GM19438 (cell line): ENCODE data around the gene GYS2.
"Not testable (repeated sequence)": the region's sequence is repeated elsewhere in the genome, so short reads cannot be mapped to it uniquely, and the experiment has no call there.

Experiments
- ATAC-seq: cut with Tn5 transposase; IDR thresholded peaks from one replicate; pipeline ENCODE4 v1.9.1; 2021; ENCODE audit warnings: low read depth; ENCODE audit not compliant: unreplicated experiment

Gene GYS2

DNA sequence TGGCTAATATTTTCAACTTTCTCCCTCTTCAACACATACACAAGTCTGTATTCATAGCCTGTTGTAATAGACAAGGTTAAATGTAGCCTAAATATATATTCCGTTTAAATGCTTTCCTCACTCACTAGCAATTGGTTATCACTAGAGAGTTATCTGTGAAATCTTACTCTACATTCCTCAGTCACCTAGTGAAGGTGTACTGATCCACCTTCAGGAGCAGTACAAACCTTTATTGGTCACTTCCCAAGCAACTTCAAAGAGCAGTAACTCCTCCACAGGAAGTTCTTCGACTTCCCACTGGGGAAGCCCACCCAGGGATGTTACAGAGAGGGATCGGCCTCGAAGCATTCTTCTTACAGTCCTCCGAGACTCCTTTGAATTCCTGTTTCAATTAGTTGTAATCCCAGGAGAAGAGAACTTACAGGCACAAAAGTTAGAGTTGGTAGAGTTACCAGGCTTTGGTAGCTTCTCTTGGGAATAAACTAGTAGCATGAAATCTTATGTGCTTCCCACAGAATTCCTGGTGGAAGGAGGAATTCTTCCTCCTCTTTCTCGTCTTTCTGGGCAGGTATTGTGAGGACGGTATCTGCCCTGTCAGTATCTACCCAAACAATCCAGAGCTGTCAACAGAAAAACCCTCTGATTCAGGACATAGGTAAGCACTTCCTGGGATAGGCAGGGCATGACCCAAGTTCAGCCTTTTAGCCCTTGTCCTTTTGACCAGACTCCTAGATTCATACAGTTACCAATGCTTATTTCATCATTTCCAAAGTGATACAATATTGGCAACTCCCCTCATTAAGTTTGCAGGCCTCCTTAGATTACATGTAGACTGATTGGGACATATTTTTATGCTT, at the start of gene GYS2:
TSS of gene GYS2 (minus strand) at position 603 of the 857 bp plus-strand sequence. CDS start at position 348, 255 bp downstream.
- ATAC-seq, result no peak

DNA sequence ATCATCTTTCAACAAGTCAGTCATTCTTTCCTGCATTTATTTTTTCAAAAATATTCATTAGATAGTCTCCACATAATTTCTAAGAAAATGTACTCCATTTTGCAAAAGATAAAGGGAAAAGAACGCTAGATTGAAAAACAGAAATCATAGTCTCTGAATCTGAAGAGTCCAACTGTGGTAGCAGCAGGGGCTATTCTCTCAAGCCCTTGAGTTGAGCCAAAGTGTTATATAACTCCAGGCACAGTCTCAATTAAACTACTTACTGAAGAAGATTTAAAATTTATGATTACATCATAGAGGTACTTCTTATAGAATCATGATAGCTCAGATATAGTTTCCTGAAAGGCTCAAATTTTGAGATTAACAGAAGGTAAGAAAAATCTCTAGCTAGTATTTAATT, 47.2 kb upstream of the GYS2 start:
- no peak for ATAC-seq

DNA sequence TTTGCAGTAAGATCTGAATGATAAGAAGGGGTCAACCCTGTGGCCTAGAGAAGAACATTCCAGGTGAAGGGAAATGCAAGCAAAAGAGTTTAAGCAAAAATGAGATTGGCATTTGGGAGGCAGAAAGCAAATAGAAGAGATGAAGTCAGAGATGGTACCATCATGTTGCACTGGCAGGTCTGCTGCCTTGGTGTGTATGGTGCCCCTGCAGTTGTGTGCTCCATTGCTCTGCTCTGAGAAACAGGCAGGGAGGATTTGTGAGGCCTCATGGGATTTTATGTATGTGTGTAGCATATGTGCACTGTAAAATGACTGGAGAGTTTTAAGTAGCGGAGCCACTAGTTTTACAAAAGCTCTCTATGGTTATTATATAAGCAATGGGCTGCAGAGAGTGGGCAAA, 46.4 kb upstream of the GYS2 start:
- ATAC-seq, result no peak

DNA sequence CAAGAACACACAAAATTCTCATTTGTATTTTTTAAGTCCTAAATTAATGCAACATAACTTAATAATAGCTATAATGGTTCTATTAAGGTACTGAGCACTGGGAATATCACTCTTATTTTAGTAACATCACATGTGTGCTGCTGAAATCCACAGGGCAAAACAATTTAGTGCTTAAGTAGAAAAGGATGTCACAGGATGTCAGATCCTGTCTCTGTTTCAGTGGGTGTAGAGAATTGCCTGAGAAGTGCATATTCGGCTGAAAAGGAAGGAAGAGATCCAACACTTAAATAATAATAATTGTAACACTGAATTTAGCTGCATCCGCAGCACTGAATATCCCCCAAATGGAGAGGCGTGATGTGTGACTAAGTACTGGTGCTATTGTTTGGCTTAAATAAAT, 44.4 kb upstream of the GYS2 start:
- ATAC-seq, result no peak

DNA sequence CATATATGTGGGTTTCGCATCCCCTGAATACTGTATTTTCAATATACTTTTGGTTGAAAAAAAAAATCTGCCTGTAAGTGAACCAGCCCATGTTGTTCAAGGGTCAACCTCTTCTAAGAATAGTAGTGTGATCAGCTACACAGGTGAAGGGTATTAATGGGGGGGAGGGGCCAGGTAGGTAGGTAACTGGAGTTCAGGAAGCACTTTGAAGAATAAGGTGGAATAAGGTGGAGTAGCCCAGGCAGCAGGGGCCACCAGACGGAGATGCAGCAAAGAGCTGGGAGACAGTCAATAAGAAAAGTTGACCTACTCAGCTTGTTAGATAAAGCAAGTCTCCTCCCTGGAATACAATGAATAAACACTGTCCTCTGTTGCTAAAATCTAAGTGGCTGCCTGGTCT, 43.7 kb upstream of the GYS2 start:
- no peak for ATAC-seq

DNA sequence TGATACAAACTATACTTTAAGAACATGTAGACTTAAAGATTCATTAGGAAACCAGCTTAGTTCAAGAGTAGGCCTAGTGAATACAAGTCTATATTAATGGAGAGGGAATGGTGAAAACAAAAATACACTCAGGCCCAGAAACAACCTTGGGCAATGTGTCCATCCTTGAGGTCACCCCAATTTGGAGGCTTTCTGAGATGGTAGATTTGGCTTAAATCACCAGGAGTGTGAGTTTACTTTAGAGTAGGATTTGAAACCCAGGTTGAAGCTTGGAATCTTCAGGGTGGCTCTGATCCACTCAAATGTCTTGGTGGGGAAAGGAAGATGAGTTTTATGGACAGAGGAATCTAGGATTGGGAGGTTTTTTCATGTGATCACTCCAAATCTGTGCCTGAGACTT, 42.5 kb upstream of the GYS2 start:
- ATAC-seq, result no peak

DNA sequence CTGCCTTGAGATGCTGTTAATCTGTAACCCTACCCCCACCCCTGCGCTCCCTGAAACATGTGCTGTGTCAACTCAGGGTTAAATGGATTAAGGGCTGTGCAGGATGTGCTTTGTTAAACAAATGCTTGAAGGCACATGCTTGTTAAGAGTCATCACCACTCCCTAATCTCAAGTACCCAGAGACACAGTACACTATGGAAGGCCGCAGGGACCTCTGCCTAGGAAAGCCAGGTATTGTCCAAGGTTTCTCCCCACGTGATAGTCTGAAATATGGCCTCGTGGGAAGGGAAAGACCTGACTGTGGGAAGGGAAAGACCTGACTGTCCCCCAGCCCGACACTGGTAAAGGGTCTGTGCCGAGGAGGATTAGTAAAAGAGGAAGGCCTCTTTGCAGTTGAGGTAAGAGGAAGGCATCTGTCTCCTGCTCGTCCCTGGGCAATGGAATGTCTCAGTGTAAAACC, 40.4 kb upstream of the GYS2 start:
- not testable (repeated sequence) for ATAC-seq

DNA sequence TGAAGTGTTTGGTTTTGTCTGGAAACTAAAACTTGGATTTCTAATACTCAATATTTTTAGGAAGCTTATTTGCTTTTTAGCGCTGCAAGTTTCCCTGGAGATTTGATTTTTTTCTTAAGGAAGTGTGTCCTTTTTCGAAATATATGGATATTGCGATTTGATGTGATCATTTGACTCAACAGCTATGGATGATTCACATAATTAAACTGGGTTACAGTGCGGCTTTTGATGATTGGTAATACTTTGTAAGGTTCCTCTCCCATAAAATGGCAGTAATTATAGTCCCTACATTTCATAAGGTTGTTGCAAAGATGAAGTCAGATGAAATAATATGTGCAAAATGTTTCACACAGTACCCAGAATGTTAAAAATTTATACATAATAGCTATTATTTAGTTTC, 39.9 kb upstream of the GYS2 start:
- no peak for ATAC-seq

DNA sequence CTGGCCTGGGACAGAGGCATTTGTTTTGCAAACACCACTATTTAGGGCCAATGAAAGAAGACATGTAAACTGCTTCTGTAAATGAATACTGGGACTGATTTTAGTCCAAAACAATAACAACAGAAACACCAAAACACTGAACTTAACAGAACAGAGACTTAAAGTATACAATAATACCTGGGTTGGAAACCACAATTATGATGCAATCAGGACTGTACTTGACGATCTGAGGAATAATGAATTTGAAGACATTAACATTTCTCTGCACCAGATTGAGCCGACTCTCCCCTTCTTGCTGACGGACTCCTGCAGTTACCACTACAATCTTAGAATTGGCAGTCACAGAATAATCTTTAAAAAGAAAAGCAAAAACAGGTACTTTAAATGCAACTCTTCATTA, 39.1 kb upstream of the GYS2 start:
- no peak for ATAC-seq

DNA sequence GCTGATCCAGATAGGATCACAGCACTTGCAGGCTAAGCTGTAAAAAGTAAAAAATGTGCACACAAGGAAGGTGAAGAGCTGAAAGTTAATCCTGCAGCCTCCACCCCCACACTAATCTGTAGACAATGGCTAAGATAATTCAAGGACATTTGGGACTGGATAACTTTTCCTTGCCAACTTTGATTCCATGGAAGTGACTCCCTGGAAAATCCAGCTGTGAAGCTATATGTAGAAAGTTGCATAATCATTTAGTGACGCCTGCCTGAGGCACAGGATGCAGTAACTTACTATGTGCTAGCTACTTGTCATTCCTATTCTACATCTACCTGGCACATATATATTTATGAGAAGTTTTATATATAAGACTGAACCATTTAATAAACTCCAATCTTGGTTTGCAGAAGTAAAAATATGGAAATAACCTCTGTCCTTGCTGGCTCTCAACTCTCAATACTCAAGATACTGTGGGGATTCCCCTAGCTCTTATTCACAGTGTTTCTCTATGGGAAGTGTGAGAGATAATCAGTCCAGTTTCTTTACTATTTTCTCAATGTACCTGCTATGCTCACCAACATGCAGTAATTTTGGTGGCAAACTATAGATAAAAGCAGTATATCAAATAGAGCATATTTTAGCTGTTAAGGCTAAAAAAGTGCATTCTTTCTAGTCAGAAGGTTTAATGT, 38.2 kb upstream of the GYS2 start:
- ATAC-seq, result no peak

DNA sequence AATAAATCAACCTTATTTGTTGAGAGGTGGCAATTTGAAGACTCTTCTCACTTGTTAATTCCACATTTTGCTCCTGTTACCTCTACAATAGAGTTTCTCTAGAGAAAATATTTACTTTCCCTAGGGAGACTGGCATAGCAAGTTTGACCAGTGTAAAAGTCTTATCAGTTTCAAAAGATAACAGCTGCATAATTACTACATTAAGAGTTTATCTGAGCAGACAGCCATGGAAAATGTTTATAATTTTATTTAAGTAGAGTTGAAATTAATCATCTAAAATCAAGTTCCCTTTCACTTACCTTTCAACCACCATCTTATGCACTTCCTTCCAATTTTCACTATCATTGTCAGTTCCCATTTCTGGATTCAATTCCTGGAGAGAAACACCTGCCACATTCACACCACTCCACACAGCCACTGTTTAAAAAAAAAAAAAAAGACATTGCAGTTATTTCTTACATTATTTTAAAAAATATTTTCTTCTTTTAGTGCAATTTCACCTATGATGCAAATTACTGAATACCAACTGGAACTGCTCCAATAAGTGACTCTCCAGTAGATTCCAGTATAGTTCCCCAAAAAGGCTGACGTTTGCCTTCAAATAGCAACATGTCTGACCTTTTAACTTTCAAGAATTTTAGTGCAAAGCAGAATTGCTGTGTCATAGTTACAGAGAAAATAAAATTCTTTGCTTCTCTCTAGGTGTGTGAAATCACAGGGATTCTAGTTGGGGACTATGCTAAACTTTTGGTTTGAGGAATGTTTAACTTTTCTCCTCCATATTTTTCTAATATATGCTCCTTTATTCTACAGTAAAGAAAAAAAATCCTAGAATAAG, 33.6 kb upstream of the GYS2 start:
- no peak for ATAC-seq

DNA sequence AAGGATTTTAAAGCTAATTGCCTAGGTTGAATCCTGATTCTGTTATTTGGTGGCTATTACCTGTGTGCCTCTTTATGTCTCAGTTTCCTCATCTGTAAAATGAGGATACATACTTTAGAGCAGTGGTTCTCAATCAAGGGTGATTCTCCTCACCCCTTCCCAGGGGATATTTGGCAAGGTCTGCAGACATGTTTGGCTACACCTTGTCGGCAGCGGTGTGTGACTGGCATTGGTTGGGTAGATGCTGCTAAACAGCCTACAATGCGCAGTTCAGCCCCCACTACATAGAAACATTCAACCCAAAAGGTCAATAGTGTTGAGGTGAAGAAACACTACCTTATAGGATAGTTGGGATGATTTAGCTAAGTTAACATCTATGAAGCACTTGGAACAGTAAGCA, 29.6 kb upstream of the GYS2 start:
- ATAC-seq, result no peak

DNA sequence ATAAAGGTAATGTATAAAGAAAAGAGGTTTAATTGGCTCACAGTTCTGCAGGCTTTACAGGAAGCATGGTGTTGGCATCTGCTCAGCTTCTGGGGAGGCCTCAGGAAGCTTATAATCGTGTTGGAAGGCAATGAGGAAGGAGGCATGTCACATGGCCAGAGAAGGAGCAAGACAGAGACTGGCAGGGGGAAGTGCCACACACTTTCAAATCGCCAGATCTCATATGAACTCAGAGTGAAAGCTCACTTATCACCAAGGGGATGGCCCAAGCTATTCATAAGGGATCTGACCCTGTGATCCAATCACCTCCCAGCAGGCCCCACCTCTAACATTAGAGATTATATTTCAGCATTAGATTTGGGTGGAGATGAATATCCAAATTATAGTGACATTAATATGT, 26.7 kb upstream of the GYS2 start:
- no peak for ATAC-seq

DNA sequence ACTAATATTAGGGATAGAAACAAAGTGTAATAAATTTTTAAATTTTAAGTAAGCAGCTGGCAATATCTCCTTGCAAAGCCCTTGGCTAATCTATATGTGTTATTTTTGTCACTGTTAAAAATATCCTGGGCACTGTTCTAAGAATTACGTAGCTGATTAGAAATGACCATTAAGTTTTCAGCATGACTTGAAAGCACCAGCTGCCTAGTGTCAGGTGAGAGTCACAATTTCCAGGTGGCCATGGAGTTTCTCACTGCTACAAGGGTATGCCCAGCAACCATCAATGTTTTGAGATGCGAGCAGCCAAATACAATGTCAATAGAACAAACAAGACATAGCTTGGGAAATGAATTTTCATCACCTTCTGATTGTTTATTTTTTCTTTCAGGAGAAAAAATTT, 23.3 kb upstream of the GYS2 start:
- no peak for ATAC-seq

DNA sequence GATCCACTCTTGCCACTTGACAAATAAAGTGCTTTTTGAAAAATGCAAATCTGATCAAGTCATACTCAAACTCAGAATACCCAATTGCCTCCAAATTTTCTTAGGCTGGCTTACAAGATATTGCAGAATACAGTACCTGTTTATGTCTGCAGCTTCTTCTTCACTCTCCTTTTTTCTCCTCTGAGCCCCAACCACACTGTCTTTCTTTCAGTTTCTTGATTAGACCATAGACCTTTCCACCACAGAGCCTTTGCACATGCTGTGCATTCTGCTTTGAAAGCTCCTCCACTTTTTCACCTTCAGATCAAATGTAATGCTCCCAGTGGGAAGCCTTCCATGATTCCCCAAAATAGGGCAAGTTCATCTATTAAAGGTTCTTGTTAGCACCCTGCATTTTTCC, 13.9 kb upstream of the GYS2 start:
- no peak for ATAC-seq

DNA sequence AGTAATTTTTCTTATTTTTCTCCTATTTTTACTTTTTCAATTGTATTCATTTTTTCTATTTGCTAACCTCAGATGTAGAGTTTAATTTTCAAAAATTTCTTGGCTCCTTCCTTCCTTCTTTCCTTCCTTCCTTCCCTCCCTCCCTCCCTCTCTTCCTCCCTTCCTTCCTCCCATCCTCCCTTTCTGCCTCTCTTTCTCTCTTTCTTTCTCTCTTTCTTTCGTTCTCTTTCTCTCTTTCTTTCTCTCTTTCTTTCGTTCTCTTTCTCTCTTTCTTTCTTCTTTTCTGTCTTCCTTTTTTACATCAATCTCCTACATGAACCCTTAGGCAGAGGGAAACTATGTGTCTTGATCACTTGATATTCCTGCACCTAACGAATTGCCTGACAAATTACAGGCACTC, 12.4 kb upstream of the GYS2 start:
- ATAC-seq, result no peak

DNA sequence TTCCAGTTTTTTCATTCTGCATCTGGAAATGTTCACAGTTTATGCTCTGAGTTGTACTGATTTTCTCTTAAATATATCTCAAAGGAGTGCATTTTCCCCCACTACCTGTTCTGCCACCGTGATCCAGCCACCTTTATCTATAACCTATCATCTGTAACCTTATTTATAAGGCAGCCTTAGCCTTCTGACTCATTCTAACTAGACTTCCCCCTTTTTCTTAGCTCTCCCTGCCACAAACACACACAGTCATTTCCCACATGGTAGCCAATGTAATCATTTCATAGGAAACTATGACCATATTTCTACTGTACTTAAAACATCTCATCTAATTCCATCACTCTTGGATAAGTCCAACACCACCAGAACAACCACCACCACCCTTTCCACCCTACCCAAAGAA, 10.8 kb upstream of the GYS2 start:
- no peak for ATAC-seq

DNA sequence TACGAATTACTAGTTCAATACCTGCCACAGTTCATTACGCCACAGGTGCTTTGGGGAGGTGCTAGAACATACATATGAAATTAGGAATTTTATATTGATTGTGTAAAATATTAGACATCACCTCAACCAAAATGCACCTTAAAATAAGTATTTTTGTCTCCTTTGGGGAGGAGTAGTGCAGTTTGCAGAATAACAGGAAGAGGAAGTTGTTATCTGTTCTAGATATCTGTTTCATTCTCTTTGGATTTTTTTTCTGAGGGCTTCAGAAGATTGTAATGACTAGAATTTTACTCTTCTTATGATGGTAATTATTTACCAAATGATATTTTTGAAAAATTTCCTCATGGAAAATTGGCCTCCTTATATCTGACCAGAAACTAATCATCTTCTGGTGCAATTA, 9.9 kb upstream of the GYS2 start:
- no peak for ATAC-seq

DNA sequence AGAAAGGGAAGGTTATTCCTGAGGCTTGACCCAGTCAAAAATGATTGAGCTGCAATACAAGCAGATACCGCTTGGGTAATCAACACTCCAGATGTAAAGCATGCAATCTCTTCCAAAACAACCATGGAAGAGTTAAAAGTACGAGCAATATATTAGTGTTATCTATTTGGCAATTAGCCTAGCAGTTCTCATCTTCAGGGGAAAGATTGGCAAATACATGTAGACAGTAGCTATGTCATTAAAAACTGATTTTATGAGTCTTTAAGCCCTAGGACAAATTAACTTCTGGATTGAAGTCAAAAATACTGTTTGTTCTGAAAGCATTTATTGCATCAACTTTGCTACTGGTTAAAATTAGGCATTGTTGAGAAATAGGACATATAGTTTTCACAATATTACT, 9.3 kb upstream of the GYS2 start:
- ATAC-seq, result no peak

DNA sequence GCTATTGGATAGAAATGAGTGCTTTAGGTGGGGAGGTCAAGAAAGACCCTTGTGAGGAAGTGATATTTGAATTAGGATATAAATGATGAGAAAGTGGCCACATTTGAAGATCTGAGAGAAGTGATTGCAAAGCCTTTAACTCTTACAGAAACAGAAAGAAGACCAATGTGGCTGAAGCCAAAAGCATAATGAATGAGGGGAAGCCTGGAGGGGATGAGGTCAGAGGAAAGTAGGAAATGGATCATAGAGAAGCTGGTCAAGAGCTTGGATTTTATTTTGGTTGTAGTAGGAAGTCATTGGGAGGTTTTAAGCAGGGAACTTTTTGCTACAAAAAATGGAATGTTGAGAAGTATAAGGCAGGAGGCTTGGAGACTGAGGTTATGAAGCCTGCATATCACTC, 3.5 kb upstream of the GYS2 start:
- ATAC-seq, result no peak

DNA sequence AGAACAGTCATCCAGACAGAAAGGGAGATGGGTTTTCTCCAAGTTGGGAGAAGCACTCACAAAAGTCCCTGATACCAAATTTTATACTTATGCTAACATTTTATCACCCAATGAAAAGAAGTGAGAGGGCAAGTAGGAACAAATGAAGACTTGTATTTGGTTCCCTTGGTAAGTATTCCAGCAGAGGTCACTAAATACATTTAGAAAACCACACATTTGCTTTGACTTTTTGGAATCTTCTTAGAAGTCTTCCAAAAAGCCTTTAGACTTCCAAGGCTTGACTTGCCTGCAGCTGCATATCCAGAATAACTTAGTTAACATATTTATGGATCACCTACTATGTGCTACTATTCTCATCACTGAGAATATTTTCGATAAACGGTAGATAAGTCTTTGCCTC, 3.1 kb upstream of the GYS2 start:
- ATAC-seq, result no peak
